ENCODE results near the gene CYSLTR1.
"Not testable (repeated sequence)": the region's sequence is repeated elsewhere in the genome, so short reads cannot be mapped to it uniquely, and the experiment has no call there.

The CYSLTR1 gene, protein sequence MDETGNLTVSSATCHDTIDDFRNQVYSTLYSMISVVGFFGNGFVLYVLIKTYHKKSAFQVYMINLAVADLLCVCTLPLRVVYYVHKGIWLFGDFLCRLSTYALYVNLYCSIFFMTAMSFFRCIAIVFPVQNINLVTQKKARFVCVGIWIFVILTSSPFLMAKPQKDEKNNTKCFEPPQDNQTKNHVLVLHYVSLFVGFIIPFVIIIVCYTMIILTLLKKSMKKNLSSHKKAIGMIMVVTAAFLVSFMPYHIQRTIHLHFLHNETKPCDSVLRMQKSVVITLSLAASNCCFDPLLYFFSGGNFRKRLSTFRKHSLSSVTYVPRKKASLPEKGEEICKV

DNA sequence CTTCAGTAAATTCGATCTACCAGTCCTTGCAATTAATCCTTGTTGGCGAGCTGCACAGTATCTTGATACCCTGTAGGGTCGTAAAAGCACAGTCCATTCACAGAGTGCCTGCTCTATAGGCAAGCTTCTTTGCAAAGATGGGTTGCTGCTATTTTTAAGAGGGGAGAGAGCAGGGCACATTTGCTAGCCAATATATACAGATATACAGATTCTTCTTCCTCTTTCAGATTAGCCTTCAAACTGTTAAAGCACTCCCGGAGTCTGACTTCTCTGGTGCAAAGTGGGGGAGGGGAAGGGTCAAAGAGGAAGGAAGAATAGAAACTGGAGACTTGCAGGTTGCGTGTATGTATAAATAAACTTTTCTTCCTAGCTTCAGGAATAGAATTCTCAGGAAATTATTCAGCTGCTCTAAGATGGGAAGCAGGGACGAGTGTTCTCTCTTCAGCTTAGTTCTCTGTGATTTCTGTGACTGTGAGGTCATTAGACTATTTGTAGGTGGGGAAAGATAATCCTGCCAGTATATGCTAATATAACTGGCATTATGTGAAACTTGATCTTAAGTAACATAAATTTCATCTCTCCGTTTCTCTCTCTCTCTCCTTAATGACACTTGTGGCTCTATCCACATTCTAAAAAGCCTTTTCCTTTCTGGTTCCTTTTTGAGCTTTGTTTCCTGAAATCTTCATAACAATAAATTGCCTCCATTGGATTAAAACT lies at the start of gene CYSLTR1:
Gene CYSLTR1 (minus strand): TSS at position 242 of the 717 bp plus-strand sequence. CDS start 53,865 bp downstream, outside the sequence.
- no peak for DNase-seq

DNA sequence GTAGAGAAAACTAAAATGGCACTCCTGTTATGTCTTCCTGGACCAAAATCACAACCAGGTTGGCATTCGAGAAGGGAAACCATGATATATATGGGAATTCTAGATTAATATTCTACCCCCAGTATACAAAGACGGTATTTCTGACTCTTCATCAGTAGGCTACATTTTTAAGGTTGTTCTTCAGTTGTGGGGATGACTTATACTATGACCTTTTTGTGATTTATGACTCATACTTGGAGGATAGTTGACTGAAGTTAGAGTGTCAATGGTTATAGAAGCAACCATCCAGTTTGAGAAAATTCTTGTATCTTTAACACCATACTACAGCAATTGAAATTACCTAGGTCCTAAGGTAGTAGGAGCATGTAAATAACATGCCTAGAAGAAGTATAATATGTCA lies 49.8 kb upstream of the CYSLTR1 start:
- no peak for DNase-seq

DNA sequence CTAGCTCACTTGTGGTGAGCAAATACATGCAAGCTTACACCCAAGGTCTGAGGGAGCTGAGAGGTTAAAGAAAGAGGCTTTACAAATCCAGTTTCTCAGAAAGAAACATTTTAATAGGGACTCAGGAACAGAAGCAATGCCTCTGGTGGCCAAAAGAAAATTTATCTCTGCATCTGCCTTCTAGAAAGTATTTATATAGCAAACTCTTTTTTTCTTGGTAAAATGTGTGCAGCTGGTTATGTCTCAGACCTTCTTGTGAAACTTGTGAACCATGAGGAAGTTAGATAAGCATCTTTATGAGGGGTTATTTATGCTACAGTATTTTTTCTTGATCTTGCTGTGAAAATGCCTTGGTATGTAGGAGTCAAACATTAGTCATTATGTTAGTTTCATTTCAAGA lies 48.5 kb upstream of the CYSLTR1 start:
- DNase-seq, result no peak

DNA sequence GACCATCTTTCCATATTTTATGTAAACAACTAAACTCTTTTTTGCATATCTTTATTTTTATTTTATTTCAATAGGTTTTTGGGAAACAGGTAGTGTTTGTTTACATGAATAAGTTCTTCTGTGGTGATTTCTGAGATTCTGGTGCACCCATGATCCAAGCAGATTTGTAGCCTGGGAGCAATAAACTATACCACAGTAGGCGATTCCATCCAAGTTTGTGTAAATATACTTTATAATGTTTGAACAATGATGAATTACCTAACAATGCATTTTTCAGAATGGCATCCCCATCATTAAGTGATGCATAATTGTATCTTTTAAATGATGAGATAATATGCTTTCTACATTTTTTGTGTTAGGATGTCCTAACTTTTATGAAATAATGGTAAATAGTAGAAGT lies 39.2 kb upstream of the CYSLTR1 start:
- no peak for DNase-seq

DNA sequence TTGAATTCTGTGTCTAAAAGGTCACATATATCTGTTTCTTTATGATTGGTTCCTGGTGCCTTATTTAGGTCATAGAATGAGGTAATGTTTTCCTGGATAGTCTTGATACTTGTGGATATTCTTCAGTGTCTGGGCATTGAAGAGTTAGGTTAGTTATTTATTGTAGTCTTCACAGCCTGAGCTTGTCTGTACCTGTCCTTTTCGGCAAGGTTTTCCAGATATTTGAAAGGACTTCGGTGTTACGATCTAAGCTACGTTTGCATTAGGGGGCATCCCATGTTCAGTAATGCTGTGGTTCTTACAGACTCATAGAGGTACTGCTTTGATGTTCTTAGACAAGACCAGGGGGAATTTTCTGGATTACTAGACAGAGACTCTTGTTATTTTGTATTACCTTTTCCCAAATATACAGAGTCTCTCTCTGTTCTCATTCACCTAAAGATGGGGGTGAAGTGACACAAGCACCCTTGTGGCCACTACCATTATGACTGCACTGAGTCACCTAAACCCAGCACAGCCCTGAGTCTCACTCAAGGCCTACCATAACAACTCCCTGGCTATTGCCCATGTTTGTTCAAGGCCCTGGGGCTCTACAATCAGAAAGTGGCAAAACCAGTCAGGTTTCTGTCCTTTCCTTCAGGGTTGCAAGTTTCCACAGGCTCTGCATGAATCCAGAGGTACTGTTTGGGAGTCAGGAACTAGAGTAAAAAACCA lies 30.1 kb upstream of the CYSLTR1 start:
- no peak for DNase-seq

DNA sequence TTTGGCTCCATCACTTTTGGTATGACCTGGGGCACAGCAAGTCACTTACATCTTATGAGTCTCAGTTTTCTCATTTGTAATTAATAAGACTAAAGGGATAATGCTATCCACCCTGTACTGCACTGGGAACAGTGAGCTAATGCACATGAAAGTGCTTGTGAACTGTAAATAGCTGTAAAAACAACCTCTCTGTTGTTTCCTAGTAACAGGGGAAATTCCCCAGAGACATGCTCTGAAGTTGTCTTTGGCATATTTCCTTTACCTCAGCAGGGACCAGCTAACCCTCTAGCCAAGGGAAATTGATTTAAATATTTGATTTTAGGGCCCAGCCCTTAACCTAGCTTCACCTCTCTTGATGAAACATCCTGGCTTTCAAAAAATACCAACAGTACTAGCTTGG lies 6.1 kb upstream of the CYSLTR1 start:
- no peak for DNase-seq

DNA sequence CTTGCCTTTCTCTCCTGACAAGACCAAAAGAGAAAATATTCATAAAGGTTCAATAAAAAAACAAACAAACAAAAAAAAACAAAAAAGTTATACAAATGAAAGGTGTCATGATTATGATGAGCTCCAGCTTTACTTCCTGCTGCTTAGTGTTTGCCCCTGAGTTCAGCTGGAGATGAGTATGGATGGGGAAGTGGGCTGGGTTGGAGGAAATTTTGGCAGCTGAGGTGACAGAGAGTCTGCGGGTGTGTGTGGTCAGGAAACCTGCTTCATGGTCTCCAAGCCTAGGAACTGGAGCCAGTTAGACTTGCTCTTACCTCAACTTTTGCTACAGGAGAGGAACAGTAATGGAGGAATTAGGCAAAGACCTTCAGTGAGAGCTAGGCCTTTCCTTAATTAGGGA lies 4.3 kb upstream of the CYSLTR1 start:
- no peak for DNase-seq

DNA sequence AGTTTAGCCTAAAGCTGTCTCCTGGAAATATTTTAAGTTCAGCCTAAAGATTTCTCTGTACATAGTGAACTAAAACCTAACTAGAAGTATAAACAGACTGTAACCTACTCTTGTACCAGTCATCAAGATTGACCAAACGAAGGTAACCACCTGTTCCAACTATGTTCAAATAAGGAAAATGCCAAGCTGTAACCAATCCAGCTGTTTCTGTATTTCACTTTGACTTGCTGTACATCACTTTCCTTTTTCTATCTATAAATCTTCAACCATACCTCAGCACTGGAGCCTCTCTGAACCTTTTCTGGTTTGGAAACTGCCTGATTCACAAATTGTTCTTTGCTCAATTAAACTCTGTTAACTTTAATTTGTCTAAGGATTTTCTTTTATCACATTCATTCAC lies 3.1 kb upstream of the CYSLTR1 start:
- DNase-seq, result no peak

DNA sequence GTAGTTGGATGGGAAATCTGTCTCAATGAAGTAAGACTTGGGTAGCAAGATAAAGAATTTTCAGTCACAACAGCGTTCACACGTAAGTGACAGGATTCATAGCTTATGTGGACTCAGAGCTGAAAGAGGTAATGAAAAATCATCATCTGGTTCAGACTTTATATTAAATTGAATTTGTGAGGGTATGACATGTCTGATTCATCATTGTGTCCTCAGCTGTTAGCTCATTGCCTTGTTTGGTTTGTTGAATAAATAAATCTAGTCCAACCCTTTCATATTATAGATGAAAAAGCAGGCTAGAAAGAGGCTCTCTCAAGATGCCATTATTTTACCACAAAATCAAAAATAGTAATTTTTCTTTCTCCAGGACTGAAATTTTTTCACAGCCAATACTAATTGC lies 2.7 kb upstream of the CYSLTR1 start:
- DNase-seq, result no peak

DNA sequence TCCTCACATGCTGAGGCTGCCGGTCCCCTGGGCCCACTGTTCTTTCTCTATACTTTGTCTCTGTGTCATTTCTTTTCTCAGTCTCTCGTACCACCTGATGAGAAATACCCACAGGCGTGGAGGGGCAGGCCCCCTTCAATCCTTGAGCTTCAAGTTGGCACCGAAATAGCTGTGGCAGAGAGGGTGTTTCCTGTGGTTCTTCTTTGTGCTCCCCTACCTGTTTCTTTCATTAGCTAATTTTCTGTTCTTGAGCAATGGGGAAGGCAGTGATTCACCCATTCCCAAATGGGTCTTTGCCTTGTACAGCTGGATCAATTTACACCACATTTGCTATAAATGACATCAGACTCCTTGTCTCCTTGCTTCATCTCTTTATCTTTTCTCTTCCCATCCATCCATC lies 2.1 kb upstream of the CYSLTR1 start:
- DNase-seq, result no peak

DNA sequence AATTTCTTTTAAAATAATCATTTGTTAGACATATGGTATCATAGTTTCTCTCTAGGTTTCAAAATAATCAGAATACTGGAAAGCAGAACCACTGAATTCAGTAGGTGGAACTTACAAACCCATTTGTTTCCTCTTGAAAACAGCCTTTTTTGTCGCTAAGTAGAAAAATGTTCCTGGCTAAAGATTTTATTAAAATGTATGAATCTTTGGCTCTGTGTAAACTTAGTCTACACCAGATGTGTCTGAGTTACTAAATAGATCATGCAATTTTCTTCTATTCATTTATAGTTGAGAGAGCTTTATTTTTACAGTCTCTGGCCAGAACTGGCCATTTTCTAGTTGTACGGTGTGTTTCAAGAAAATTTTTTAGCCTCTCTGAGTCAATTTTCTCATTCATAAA lies 1.0 kb downstream of the CYSLTR1 start:
- no peak for DNase-seq

DNA sequence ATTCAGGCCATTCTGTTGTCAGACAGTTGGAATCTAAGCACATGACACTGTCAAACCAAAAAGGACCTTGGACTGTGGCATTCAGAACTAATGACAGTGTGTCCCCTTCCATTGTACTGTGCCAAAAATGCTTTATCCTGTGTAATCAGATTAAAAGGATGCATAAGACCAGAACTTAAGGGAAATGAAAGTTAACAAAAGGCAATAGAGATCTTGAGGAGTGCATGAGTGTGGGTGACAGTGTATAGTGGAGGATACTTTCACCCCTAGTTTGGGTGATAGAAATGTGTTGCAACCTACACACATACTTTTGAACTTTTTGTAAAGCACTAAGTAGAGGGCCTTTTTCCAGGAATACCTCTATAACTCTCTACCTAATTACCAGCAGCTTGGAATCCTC lies 4.5 kb downstream of the CYSLTR1 start:
- no peak for DNase-seq

DNA sequence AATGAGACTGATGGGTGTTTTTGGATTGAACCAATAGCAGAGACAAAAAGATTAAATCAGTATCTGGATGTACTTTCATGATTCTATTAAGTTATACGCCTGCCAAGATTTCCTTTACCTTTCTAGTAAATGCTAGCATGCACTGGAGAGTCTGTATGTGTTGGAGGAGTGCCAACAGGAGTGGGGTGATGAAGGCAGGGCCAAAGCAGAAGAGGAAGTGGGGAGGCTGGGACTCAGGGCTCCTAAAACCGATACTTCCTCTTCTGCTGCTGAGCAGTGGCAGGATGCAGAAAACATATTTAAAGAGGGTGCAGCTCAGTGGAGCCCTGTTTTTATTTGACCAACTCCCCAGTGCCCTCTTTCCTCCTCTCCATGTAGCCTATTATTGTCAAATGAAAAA lies 5.6 kb downstream of the CYSLTR1 start:
- no peak for DNase-seq

DNA sequence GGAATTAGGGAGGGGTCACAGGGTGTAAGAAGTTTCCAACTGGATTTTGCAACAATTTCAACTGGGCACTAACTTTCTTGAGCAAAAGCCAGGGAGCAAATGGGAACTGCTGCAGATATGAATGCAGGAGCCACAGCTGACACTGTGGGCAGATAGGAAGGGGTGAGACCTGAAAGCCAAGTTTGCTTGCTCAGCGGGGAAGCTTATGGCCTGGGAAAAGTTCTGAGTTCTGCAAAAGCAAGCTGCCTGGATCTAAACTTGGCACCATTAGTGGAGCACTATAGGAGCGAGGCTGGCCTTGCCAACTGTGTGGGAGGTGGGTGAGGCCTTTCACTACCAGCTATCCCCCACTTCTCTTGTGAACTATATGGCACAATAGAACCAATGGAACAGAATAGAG lies 11.1 kb downstream of the CYSLTR1 start:
- no peak for DNase-seq

DNA sequence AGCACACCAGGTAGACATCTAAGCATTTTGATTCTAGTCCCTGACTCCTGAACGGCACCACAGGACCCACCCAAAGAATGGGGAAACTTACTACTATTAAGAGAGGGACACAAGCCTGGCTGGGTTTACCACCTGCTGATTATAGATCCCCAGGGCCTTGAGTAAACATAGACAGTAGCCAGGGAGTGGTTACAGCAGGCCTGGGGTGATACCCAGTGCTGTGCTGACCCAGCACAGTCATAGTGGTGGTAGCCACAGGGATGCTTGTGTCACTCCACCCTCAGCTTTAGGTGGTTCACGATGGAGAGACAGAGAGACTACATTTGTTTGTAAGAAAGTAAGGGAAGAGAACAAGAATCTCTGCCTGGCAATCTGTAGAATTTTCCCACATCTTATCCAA lies 11.7 kb downstream of the CYSLTR1 start:
- no peak for DNase-seq

DNA sequence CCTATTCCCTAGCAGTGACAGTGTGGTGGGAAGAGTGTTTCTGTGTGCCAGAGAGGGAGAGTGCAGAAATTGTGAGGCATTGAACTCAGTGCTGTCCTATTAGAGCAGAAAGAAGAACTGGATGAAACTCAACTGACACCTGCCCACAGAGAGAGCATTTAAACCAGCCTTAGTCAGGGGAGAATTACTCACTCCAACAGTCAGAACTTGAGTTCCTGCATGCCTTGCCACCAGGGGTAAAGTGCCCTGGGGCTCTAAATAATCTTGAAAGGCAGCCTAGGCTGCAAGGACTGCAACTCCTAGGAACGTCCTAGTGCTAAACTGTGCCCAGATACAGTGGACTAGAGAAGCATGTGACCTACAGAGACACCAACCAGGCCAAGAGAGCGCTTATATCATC lies 12.8 kb downstream of the CYSLTR1 start:
- DNase-seq, result no peak

DNA sequence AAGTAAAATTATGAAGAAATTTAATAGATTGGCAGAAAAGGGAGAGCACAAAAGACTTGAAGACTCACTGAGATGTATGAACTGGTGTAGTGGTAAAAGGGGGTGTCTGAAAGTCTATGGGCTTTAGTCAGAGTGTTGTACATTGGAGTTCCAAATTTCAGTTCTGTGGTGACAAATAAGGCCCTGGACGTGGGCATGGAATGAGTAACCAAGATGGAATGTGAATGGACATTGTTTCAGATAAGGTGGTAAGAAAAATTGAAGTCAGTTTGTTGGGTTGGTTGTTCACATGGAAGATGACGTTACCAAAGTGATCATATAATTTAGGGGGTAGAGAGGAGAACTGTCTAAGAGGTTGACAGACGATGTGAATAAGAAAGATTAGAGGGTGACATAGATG lies 13.9 kb downstream of the CYSLTR1 start:
- DNase-seq, result no peak

DNA sequence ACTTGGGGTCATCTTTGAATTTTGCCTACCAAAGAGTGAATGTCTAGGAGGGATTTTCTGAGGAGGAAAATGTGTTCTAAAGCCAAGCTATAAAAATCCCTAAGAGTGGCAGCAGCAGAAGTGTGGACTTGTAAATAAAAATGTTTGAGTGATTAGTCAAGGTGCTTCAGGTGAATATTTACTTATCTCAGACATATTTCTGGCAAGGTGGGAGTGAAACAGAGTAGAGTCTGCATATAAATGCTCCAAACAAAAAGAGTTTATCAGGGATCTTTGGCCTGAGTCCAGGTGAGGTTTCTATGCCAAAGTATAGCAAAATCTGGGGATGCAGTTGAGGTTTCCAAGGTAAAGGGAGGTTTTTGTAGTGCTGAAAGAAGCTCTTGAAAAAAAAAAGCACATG lies 19.7 kb downstream of the CYSLTR1 start:
- DNase-seq, result no peak

DNA sequence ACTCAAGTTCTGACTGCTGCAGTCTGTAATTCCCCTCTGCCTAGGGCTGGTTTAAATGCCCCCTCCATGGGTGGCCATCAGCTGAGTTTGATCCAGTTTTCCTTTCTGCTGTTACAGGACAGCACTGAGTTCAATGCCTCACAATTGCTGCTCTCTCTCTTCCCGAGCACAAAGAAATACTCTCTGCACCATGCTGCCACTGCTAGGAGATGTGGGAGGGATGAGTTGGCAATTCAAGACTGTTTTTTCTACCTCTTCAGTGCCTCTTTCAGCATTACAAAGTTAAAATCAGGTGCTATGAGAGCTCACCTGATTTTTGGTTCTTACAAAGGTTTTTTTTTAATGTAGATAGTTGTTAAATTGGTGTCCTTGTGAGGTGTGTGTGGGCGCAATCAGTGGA lies 24.3 kb downstream of the CYSLTR1 start:
- DNase-seq, result no peak

DNA sequence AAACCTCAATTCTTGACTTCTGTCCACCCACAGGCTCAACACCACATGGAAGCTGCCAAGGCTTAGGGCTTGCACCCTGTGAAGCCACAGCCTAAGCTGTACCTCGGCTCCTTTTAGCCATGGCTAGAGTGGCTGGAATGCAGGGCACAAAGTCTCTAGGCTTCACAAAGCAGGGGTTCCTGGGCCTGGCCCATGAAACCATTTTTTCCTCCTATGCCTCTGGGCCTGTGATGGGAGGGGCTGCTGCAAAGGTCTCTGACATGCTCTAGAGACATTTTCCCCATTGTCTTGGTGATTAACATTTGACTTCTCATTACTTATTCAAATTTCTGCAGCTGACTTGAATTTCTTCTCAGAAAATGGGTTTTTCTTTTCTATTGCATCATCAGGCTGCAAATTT lies 26.5 kb downstream of the CYSLTR1 start:
- DNase-seq, result not testable (repeated sequence)

DNA sequence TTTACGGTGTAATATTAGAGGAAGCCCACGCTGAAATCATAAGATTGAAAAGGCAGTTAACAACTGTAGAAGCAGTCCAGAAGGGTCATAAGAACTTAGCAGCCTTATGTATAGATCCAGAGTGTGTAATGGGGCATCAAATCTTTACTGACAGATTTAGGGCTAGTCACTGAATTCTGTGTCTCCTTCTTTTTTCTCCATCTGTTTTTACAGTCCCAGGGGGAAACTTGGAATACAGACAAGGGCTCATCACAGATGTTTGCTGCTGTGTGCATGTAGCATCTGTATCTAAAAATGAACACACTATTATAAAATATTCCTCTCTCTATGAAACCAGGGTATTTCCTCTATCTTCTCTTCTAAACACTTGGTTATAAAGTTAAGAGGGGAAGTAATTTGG lies 43.9 kb downstream of the CYSLTR1 start:
- DNase-seq, result no peak

DNA sequence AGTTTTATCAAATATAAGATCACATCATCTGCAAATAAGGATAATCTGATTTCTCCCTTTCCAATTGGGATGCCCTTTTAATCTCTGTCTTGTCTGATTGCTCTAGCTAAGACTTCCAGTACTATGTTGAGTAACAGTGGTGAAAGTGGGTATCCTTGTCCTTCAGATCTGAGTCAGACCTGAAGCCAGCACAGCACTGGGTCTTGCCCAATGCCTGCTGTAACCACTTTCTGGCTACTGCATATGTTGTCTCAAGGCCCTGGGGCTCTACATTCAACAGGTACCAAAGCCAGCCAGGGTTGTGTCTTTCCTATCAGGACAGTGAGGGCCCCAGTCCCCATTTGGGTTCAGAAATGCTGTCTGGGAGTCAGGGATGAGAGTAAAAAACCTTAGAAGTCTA lies 90.3 kb downstream of the CYSLTR1 start:
- no peak for DNase-seq

DNA sequence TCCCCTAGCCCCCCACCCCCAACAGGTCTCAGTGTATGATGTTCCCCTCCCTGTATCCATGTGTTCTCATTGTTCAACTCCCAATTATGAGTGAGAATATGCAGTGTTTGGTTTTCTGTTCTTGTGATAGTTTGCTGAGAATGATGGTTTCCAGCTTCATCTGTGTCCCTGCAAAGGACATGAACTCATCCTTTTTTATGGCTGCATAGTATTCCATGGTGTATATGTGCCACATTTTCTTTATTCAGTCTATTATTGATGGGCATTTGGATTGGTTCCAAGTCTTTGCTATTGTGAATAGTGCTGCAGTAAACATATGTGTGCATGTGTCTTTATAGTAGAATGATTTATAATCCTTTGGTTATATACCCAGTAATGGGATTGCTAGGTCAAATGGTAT lies 101.4 kb downstream of the CYSLTR1 start:
- not testable (repeated sequence) for DNase-seq

Data from fibroblast of skin of right biceps (primary cell).